KMS-11 (cell line): ENCODE data around the gene TGFB3.

ENCODE experiments used
- H2AFZ ChIP-seq: fragments of 200-600 bp; sonication (generic); 2 replicates; pipeline ENCODE4 v1.6.1; 2016; ENCODE audit warnings: antibody characterized with exemption, mixed run types, low read depth
- H3K27ac ChIP-seq: fragments of 200-600 bp; sonication (generic); 2 replicates; pipeline ENCODE4 v1.6.1; 2016; ENCODE audit warnings: mild to moderate bottlenecking, mixed run types
- H3K27me3 ChIP-seq: fragments of 200-600 bp; sonication (generic); 2 replicates; pipeline ENCODE4 v1.6.1; 2017; ENCODE audit warnings: mild to moderate bottlenecking, low read depth, mixed run types, moderate library complexity; ENCODE audit not compliant: insufficient read depth
- H3K36me3 ChIP-seq: fragments of 200-600 bp; sonication (generic); 2 replicates; pipeline ENCODE4 v1.6.1; 2017; ENCODE audit warnings: mild to moderate bottlenecking, mixed run types; ENCODE audit not compliant: insufficient read depth
- H3K4me1 ChIP-seq: fragments of 200-600 bp; sonication (generic); 2 replicates; pipeline ENCODE4 v1.6.1; 2016; ENCODE audit warnings: mild to moderate bottlenecking, low read depth, mixed run types; ENCODE audit not compliant: poor library complexity, severe bottlenecking
- H3K4me2 ChIP-seq: fragments of 200-600 bp; sonication (generic); 2 replicates; pipeline ENCODE4 v1.7.0; 2016; ENCODE audit warnings: mild to moderate bottlenecking, mixed run types
- H3K4me3 ChIP-seq: fragments of 200-600 bp; sonication (generic); IDR thresholded peaks from 2 replicates; pipeline ENCODE4 v1.6.1; 2017; ENCODE audit warnings: low read depth, low read length, mixed read lengths; ENCODE audit not compliant: insufficient read depth
- H3K79me2 ChIP-seq: fragments of 200-600 bp; sonication (generic); 2 replicates; pipeline ENCODE4 v1.6.1; 2016; ENCODE audit warnings: low read depth, mixed run types; ENCODE audit not compliant: insufficient read depth
- H3K9ac ChIP-seq: fragments of 200-600 bp; sonication (generic); 2 replicates; pipeline ENCODE4 v1.6.1; 2016; ENCODE audit warnings: mild to moderate bottlenecking, mixed run types
- H4K20me1 ChIP-seq: fragments of 200-600 bp; sonication (generic); 2 replicates; pipeline ENCODE4 v1.6.1; 2016; ENCODE audit warnings: mild to moderate bottlenecking, mixed run types; ENCODE audit not compliant: insufficient read depth
- CTCF ChIP-seq: fragments of 200-600 bp; sonication (generic); conservative IDR thresholded peaks from 2 replicates; pipeline ENCODE4 v1.6.1; 2017; ENCODE audit warnings: low read depth, mild to moderate bottlenecking, antibody characterized with exemption, low read length, moderate library complexity, mixed read lengths

Gene TGFB3

GRCh38 chr14:75917946-75918335 is 63.9 kb downstream of the TGFB3 start:
- Histone ChIP-seq H3K27me3 (no peaks in the 10 kb centered on the region), H4K20me1 (no peaks in the 10 kb centered on the region), H3K4me2 (no peak overlapping the region), H3K9ac (no peak overlapping the region), H3K27ac (no peak overlapping the region), H3K4me3 (no peak overlapping the region), H2AFZ (no peak overlapping the region), H3K79me2 (no peaks in the 10 kb centered on the region), H3K4me1 (peaks cover 5% of the 10 kb centered on the region), H3K36me3 (no peaks in the 10 kb centered on the region)
- TF ChIP-seq CTCF, result no peak

- H3K79me2 ChIP-seq, result no peaks in the 10 kb centered on the region
- no peaks in the 10 kb centered on the region for H4K20me1 ChIP-seq
- TF ChIP-seq CTCF, result no peak
- peaks cover 5% of the 10 kb centered on the region for H3K4me1 ChIP-seq
- no peaks in the 10 kb centered on the region for H3K27me3 ChIP-seq
- H3K4me3 ChIP-seq, result no peak overlapping the region
- H2AFZ ChIP-seq, result no peak overlapping the region
- H3K9ac ChIP-seq, result no peak overlapping the region
- no peaks in the 10 kb centered on the region for H3K36me3 ChIP-seq
- no peak overlapping the region for H3K4me2 ChIP-seq
- no peak overlapping the region for H3K27ac ChIP-seq
Observed at GRCh38 chr14:75917322-75917945, 64.4 kb downstream of the TGFB3 start.

GRCh38 chr14:75915045-75915444 is 66.8 kb downstream of the TGFB3 start:
- Histone ChIP-seq H3K4me3 (no peak overlapping the region), H3K4me2 (no peak overlapping the region)
- TF ChIP-seq CTCF, result no peak

GRCh38 chr14:75913183-75913582 is 68.6 kb downstream of the TGFB3 start:
- no peak overlapping the region for H2AFZ ChIP-seq
- H3K4me1 ChIP-seq, result peaks cover 5% of the 10 kb centered on the region
- no peaks in the 10 kb centered on the region for H3K79me2 ChIP-seq
- no peak overlapping the region for H3K4me3 ChIP-seq
- no peak overlapping the region for H3K4me2 ChIP-seq
- TF ChIP-seq CTCF, result no peak
- H3K36me3 ChIP-seq, result no peaks in the 10 kb centered on the region
- H3K9ac ChIP-seq, result no peak overlapping the region
- H3K27me3 ChIP-seq, result no peaks in the 10 kb centered on the region
- no peaks in the 10 kb centered on the region for H4K20me1 ChIP-seq
- no peak overlapping the region for H3K27ac ChIP-seq

More at GRCh38 chr14:75915045-75915444, 66.8 kb downstream of the TGFB3 start:
- H3K9ac ChIP-seq, result no peak overlapping the region
- H3K27me3 ChIP-seq, result no peaks in the 10 kb centered on the region
- no peaks in the 10 kb centered on the region for H4K20me1 ChIP-seq
- H3K27ac ChIP-seq, result no peak overlapping the region
- H2AFZ ChIP-seq, result no peak overlapping the region
- peaks cover 5% of the 10 kb centered on the region for H3K4me1 ChIP-seq
- no peaks in the 10 kb centered on the region for H3K79me2 ChIP-seq
- no peaks in the 10 kb centered on the region for H3K36me3 ChIP-seq
